Left ventricle myocardium inferior (tissue), 1 donor: ENCODE results near the gene INCA1. TPM values are rescaled to one million over a fixed set of nuclear protein-coding genes. Genes with fewer than 3 reads are reported as not detected.

Experiments used
- DNase-seq: peaks from one replicate; pipeline ENCODE4 v3.0.0-alpha.2; 2020
- H3K27ac ChIP-seq: fragments of 200-600 bp; replicated peaks from 2 replicates; pipeline ENCODE4 v1.8.0; 2021
- H3K27me3 ChIP-seq: fragments of 200-600 bp; 2 replicates; pipeline ENCODE4 v1.8.0; 2021; ENCODE audit warnings: low read depth
- H3K36me3 ChIP-seq: fragments of 200-600 bp; 2 replicates; pipeline ENCODE4 v1.8.0; 2021
- H3K4me1 ChIP-seq: fragments of 200-600 bp; 2 replicates; pipeline ENCODE4 v1.8.0; 2021
- H3K4me3 ChIP-seq: fragments of 200-600 bp; 2 replicates; pipeline ENCODE4 v1.8.0; 2021; ENCODE audit warnings: mild to moderate bottlenecking, moderate library complexity
- H3K9me3 ChIP-seq: fragments of 200-600 bp; replicated peaks from 2 replicates; pipeline ENCODE4 v1.8.0; 2021
- intact Hi-C: fragments of 100-400 bp; cut with micrococcal nuclease; formaldehyde crosslinking; loops from one replicate; pipeline ENCODE4 v1.11.0; 2022
- total RNA-seq: library from RNA; stranded (reverse); fragmentation: NEBNext Ultra II Directional; extraction: Animal tissue kit (Norgen Biotek cat#: 25700); gene quantifications from one replicate; pipeline ENCODE4 v1.2.1, GENCODE V29; 2021
- TF ChIP-seq, protein P1 (sequence below): fragments of 200-600 bp; IDR thresholded peaks from 2 replicates; pipeline ENCODE4 v1.8.0; 2021; ENCODE audit warnings: antibody characterized with exemption, mild to moderate bottlenecking, borderline replicate concordance
- donor health status: DM: no; HTN: yes; CAD: no; lungs with severe emphysema.

INCA1 gene
- total RNA-seq, 1 donor from 2014 or later: 3.1 TPM

- Histone ChIP-seq H3K9me3 (no peaks in the 10 kb centered on the region), H3K27ac (peak overlapping the region; percentile 100), H3K4me1 (peaks cover 84% of the 10 kb centered on the region), H3K4me3 (peak overlapping the region; percentile 99), H3K27me3 (no peaks in the 10 kb centered on the region), H3K36me3 (peaks cover 29% of the 10 kb centered on the region)
- peak; percentile 87 for DNase-seq
- TF ChIP-seq, protein P1, sequence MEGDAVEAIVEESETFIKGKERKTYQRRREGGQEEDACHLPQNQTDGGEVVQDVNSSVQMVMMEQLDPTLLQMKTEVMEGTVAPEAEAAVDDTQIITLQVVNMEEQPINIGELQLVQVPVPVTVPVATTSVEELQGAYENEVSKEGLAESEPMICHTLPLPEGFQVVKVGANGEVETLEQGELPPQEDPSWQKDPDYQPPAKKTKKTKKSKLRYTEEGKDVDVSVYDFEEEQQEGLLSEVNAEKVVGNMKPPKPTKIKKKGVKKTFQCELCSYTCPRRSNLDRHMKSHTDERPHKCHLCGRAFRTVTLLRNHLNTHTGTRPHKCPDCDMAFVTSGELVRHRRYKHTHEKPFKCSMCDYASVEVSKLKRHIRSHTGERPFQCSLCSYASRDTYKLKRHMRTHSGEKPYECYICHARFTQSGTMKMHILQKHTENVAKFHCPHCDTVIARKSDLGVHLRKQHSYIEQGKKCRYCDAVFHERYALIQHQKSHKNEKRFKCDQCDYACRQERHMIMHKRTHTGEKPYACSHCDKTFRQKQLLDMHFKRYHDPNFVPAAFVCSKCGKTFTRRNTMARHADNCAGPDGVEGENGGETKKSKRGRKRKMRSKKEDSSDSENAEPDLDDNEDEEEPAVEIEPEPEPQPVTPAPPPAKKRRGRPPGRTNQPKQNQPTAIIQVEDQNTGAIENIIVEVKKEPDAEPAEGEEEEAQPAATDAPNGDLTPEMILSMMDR: no peak
- intact Hi-C loops: no loop called here
These were observed 48.4 kb downstream of the INCA1 start for GRCh38 chr17:4948931-4949320.

DNA sequence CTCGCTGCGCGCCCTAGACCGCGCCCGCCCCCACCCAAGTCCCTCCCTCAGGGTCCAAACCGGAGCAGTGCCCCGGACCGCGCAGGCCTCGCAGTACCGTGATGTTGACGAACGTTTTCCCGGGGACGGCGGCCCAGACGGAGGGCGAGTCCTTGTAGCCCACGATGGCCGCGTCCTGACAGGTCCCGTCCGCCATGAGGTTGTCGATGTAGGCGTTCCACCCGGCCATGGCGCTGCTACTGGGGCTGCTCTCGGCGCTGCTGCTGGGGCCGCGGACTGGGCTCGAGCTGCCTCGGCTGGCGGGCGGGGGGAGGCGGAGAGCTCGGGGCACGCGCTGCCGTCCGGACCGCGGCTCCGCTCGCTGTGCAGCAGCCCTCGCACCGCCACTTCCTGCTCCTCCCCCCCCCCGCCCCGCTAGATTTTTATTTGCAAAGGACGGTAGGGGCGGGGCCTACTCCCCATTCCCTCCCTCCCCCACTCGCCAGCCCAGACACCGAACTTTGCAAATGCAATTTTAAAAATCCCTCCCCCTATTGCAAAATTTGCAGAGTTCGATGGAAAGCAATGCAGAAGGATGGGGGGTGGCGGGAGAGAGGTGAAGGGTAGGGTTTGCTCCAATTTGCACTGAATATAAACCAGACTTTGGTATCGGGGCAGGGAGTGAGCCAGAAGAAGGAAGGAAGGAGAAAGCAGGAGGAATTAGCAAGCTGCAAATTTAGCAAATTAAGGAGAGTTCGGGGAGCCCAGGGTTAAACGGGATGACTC, 49.0 kb downstream of the INCA1 start, which contains the start of gene PFN1:
Gene PFN1, minus strand, starts transcription at position 365 of the 765 bp plus-strand sequence. Its CDS starts 136 bp downstream, at position 229.
- intact Hi-C loops: no loop called here

GRCh38 chr17:4947411-4948165, 49.7 kb downstream of the INCA1 start:
- TF ChIP-seq, protein P1: no peak
- H3K4me3 ChIP-seq: peak overlapping the region; percentile 99
- H3K27me3 ChIP-seq: no peaks in the 10 kb centered on the region
- no peaks in the 10 kb centered on the region for H3K9me3 ChIP-seq
- intact Hi-C loops: no loop called here
- peaks cover 42% of the 10 kb centered on the region for H3K36me3 ChIP-seq
- peak overlapping the region; percentile 100 for H3K27ac ChIP-seq
- H3K4me1 ChIP-seq: peaks cover 84% of the 10 kb centered on the region
- peak; percentile 67 for DNase-seq

More for the DNA sequence above, 49.0 kb downstream of the INCA1 start, which contains the start of gene PFN1:
- Histone ChIP-seq H3K27ac (peak within 1 kb of the TSS; percentile 100), H3K4me1 (peaks cover 84% of the 10 kb centered on the region), H3K36me3 (peaks cover 34% of the 10 kb centered on the region), H3K27me3 (no peaks in the 10 kb centered on the region), H3K4me3 (peak within 1 kb of the TSS; percentile 99), H3K9me3 (no peaks in the 10 kb centered on the region)
- peak; percentile 93 for DNase-seq
- TF ChIP-seq, protein P1: no peak

DNA sequence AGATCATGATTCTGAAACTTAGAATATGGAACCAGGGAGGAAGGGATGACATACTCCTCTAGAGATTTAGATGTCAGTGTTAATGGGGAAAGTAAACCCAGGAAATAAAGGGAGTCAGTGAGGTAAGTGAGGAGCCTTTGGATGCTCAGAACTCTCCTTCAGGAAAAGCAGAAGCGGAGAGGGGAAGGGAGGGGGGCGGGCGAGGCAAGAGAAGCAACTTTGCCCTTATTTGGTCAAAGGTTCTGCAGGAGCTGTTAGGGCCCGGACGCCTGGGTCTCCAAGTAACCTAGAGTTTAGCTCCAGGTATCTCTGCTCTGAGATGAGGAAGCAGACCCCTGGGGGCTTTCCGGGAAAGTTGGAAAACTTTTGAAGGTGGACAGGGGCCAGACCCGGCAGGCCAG, 50.3 kb downstream of the INCA1 start:
- intact Hi-C loops: no loop called here
- peak overlapping the region; percentile 99 for H3K4me3 ChIP-seq
- H3K27me3 ChIP-seq: no peaks in the 10 kb centered on the region
- DNase-seq: no peak
- peaks cover 84% of the 10 kb centered on the region for H3K4me1 ChIP-seq
- TF ChIP-seq, protein P1: no peak
- no peaks in the 10 kb centered on the region for H3K9me3 ChIP-seq
- H3K27ac ChIP-seq: peak overlapping the region; percentile 100
- H3K36me3 ChIP-seq: peaks cover 48% of the 10 kb centered on the region

- TF ChIP-seq, protein P1: no peak
- Histone ChIP-seq H3K9me3 (no peaks in the 10 kb centered on the region), H3K27ac (peak overlapping the region; percentile 100), H3K36me3 (peaks cover 51% of the 10 kb centered on the region), H3K4me3 (peak overlapping the region; percentile 99), H3K27me3 (no peaks in the 10 kb centered on the region), H3K4me1 (peaks cover 90% of the 10 kb centered on the region)
- intact Hi-C loops: no loop called here
- no peak for DNase-seq
These were observed 50.9 kb downstream of the INCA1 start for GRCh38 chr17:4946312-4946976.
